Astrocyte (in vitro differentiated cells and primary cell): ENCODE measurements around the gene PPM1L.

Source experiments
- CTCF ChIP-seq: IDR thresholded peaks from 2 replicates; pipeline ENCODE4 v1.5.1; 2011; ENCODE audit warnings: low read depth, mild to moderate bottlenecking, inconsistent platforms, low read length, moderate library complexity; ENCODE audit not compliant: insufficient read depth
- EZH2 ChIP-seq: IDR thresholded peaks from 2 replicates; pipeline ENCODE4 v1.6.1; 2012; ENCODE audit warnings: mild to moderate bottlenecking, low read length, inconsistent platforms; ENCODE audit not compliant: insufficient read depth

DNA sequence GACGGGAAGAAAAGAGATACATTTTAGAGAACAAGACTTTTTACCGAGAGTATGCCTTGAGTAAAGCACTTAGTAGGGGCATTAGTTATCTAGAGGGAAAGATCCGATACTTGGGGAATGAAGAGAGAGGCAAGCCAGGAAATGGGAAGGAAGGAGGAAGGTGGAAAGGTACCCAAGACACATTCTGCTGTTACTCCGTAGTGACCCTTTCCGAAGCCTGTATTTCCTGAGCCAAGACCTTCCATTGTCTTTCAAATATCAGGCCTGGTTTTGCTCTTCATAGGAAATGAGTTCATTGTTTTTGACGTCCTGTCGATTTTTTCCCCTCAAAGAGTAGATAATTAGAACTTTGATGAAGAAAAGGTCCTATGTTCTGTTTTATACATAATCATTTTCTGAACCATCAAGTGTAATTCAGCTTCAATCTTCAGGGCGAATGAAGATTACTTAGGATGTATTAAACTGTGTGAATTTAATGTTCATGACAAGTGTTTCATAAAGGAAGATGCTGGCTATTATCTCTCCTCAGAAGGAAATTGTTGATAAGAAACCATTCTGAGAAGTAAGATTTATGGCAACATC, 95.7 kb downstream of the PPM1L start:
- TF ChIP-seq CTCF, result no peak
- TF ChIP-seq EZH2, result no peak
